HepG2 (cell line): Measurements from ENCODE around the gene PRSS53. TPM values are rescaled to one million over a fixed set of nuclear protein-coding genes. Genes with fewer than 3 reads are reported as not detected.
A peak's percentile ranks its signal among the peaks of the same experiment; 100 is the strongest.

Source experiments
- ATF4 ChIP-seq, 2 experiments: fragments of 450-650 bp in 1 of 2; sonication (generic) in 1 of 2; formaldehyde crosslinking; IDR thresholded peaks; 2 replicates each; pipeline versions ENCODE4 v1.5.0 to v1.8.0; 2020 to 2022; ENCODE audit warnings: mild to moderate bottlenecking in 1 of 2, missing genetic modification reagents in 1 of 2
- ETS1 ChIP-seq: sonication (generic); formaldehyde crosslinking; IDR thresholded peaks from 2 replicates; pipeline ENCODE4 v1.4.0; 2020; ENCODE audit warnings: missing genetic modification reagents
- FIP1L1 ChIP-seq: fragments of 200-400 bp; formaldehyde crosslinking; IDR thresholded peaks from 2 replicates; pipeline ENCODE4 v1.6.1; 2018; ENCODE audit warnings: low read depth, mild to moderate bottlenecking, low read length, moderate library complexity, borderline replicate concordance; ENCODE audit not compliant: insufficient read depth
- HES4 ChIP-seq: sonication (generic); formaldehyde crosslinking; IDR thresholded peaks from 2 replicates; pipeline ENCODE4 v1.9.0; 2021; ENCODE audit warnings: mild to moderate bottlenecking, missing genetic modification reagents, borderline replicate concordance
- HNRNPK ChIP-seq: fragments of 200-400 bp; formaldehyde crosslinking; IDR thresholded peaks from 2 replicates; pipeline ENCODE4 v1.6.1; 2018; ENCODE audit warnings: low read length, low read depth, moderate library complexity, mild to moderate bottlenecking; ENCODE audit not compliant: poor library complexity, severe bottlenecking
- KLF9 ChIP-seq: IDR thresholded peaks from 2 replicates; pipeline ENCODE4 v1.6.1; 2016; ENCODE audit warnings: low read depth
- SAP130 ChIP-seq: IDR thresholded peaks from 2 replicates; pipeline ENCODE4 v1.6.1; 2016; ENCODE audit warnings: low read depth
- ZBTB25 ChIP-seq: IDR thresholded peaks from 2 replicates; pipeline ENCODE4 v1.6.1; 2018; ENCODE audit warnings: missing genetic modification reagents
- ZNF407 ChIP-seq: sonication (generic); formaldehyde crosslinking; IDR thresholded peaks from one replicate; pipeline ENCODE4 v1.5.1; 2020; ENCODE audit warnings: mild to moderate bottlenecking, missing genetic modification reagents; ENCODE audit errors: not compliant biosample characterization
- ZNF484 ChIP-seq: sonication (generic); formaldehyde crosslinking; IDR thresholded peaks from 2 replicates; pipeline ENCODE4 v1.5.1; 2020; ENCODE audit warnings: mild to moderate bottlenecking, low read depth, missing genetic modification reagents, borderline replicate concordance
- ZNF547 ChIP-seq: sonication (generic); formaldehyde crosslinking; IDR thresholded peaks from 2 replicates; pipeline ENCODE4 v1.5.1; 2020; ENCODE audit warnings: mild to moderate bottlenecking, missing genetic modification reagents
- ZNF589 ChIP-seq: sonication (generic); formaldehyde crosslinking; conservative IDR thresholded peaks from 2 replicates; pipeline ENCODE4 v1.8.0; 2022; ENCODE audit warnings: mild to moderate bottlenecking, moderate library complexity, missing genetic modification reagents
- ZNF772 ChIP-seq: sonication (generic); formaldehyde crosslinking; IDR thresholded peaks from 2 replicates; pipeline ENCODE4 v1.5.0; 2020; ENCODE audit warnings: mild to moderate bottlenecking, missing genetic modification reagents
- polyA plus RNA-seq, 8 experiments: library from polyadenylated mRNA; depleted of rRNA in 3 of 8; stranded (reverse) in 7 of 8; unstranded in 1 of 8; fragments of >200 nt; fragmentation: Illumina TruSeq in 4 of 8; extraction: Trizol in 4 of 8; gene quantifications; 2 replicates each; pipeline versions ENCODE4 v1.2.1 to v1.2.3, GENCODE V29; 2011 to 2016; ENCODE audit warnings: low read depth in 4 of 8, missing spikeins in 1 of 8, mixed read lengths in 1 of 8; ENCODE audit not compliant: insufficient read depth in 1 of 8
- total RNA-seq, 5 experiments: library from RNA; depleted of rRNA; stranded (reverse); fragments of >200 nt; fragmentation: Illumina TruSeq; extraction: Trizol; gene quantifications; 2 replicates each; pipeline ENCODE4 v1.2.3, GENCODE V29; 2016; ENCODE audit warnings: low read depth in 1 of 5
- TF ChIP-seq, protein P1 (sequence below): sonication (generic); formaldehyde crosslinking; IDR thresholded peaks from 2 replicates; pipeline ENCODE4 v1.4.0; 2020; ENCODE audit warnings: missing genetic modification reagents

The PRSS53 gene
- total and polyA plus RNA-seq, 2 of the 13 experiments (the other 11 are each of a cell fraction or from before 2014, with no cell fraction given) = 2.2 to 7.4 TPM

DNA sequence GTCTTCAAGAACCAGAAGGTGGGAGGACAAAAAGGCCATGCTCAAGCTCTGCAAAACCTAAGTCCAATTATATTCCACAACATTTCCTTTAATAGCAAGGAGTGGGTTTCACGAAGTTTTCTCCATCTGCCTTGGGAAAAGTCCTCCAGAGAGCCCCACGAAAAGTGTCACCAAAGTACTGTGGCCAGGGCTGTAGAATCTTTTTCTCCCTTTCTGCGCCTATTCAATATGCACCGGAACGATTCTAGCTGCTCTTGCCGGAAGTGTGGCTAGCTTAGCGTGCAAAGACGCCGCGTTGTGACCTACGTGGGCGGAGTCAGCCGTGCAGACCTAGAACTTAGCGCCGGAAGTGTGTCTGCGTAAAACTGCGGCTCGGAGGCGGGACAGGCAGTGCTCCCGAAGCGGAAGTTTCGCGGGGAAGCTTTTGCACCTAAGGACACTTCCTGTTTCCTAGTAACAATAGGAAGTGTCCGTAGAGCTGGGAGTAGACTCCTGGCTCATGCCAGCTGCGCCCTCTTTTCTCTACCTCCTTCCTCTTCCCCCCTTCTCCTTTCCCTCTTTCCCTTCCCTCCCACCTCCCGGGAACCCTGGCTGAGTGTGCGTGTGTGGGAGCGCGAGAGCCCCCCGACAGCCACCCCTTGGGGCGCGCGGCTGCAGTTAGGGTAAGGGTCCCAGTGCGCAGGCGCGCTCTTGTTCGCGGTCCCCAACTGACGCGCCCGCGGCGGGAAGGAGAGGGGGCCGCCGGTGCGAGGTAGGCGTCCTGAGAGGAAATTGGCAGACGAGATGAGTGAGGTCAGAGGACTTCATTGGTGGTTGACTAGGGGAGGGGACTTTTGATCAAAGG lies 14.6 kb downstream of the PRSS53 start, which contains the start of the genes ZNF646 and ZNF668 (continued):
- TF ChIP-seq ZNF407 (CRISPR knock-in tag) (no peak), ZNF484 (CRISPR knock-in tag) (0 out of 2 replicates have a peak, but pooled peaks have one; percentile 18), ETS1 (CRISPR knock-in tag) (0 out of 2 replicates have a peak, but pooled peaks have one; percentile 49), FIP1L1 (peak; percentile 96; the same call in 1 of the 2 replicates), ZNF772 (no peak; the same call in 1 of the 2 replicates), KLF9 (peak; percentile 78), ZBTB25 (CRISPR knock-in tag) (peak; percentile 95), ATF4 (CRISPR knock-in tag; IDR thresholded peaks at IDR 0.05) (peak in 1 of 2 experiments; percentile 10; a peak in 1 of 4 replicates), ZNF547 (peak; percentile 94), ZNF589 (peak; percentile 60; the same call in 1 of the 2 replicates), SAP130 (CRISPR knock-in tag) (peak; percentile 96), HNRNPK (peak; percentile 90), HES4 (CRISPR knock-in tag) (no peak)
- TF ChIP-seq, protein P1, sequence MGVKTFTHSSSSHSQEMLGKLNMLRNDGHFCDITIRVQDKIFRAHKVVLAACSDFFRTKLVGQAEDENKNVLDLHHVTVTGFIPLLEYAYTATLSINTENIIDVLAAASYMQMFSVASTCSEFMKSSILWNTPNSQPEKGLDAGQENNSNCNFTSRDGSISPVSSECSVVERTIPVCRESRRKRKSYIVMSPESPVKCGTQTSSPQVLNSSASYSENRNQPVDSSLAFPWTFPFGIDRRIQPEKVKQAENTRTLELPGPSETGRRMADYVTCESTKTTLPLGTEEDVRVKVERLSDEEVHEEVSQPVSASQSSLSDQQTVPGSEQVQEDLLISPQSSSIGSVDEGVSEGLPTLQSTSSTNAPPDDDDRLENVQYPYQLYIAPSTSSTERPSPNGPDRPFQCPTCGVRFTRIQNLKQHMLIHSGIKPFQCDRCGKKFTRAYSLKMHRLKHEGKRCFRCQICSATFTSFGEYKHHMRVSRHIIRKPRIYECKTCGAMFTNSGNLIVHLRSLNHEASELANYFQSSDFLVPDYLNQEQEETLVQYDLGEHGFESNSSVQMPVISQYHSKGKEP (CRISPR knock-in tag) = peak; percentile 15; the same call in 1 of the 2 replicates
